Posterior cingulate gyrus (tissue), 11 donors: ENCODE results near the gene WSCD1.

Source experiments
- DNase-seq, 10 donors: peaks; one replicate each; pipeline versions ENCODE4 v3.0.0 to v3.0.0-alpha.2; 2020 to 2021; ENCODE audit warnings: mixed read lengths in 3 of 10
- intact Hi-C: fragments of 100-400 bp; cut with DNase I; formaldehyde crosslinking; loops from one replicate; pipeline ENCODE4 v1.15.1; 2023

The WSCD1 gene

DNA sequence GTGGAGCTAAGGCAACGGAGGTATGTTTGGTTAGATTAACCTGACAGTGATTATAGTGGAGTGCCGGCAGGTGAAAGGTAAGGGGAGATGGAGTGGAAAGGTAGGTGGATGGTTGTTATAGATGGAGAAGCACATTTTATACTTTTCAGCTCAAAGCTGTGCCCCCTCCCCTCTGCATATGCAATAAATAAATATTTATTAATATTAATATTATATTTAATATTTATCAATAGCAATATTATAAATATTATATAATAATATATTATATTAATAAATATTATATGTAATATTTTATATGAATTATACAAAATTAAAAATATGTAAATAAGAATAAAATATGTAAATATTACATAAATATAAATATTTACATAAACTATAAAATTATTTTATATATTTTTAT, 70.0 kb downstream of the WSCD1 start:
- intact Hi-C loops, result no loop called here
- no peak for DNase-seq

DNA sequence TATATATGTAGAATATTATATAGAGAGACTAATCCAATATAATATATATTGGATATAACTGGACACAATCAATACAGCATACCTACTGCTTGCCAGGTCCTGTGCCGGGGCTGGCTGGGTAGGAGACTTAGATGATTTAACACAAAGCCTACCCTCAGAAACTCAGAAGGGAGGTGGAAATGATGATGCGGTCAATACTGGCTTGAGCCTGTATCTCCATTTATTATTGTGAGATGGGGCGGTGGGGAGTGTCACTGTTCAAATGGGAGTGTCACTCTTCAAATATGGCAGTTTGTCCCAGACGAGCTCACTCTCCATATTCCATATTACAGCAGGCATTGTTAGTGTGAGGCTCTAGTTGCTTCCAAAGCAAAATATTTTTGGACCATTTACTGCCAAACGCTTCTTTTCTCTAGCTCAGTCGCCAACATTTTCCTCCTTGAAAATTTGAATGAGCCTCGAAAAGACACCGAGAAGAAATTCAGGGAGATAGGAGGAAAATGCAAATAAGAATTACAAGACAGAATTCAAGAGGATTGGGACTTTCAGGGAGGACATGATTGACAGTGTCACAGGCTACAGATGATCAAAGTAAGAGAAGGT, 70.7 kb downstream of the WSCD1 start:
- intact Hi-C loops, result no loop called here
- DNase-seq, result no peak

- intact Hi-C loops, result no loop called here
- DNase-seq, result no peak
These were observed 72.5 kb downstream of the WSCD1 start for GRCh38 chr17:6142701-6143100.

DNA sequence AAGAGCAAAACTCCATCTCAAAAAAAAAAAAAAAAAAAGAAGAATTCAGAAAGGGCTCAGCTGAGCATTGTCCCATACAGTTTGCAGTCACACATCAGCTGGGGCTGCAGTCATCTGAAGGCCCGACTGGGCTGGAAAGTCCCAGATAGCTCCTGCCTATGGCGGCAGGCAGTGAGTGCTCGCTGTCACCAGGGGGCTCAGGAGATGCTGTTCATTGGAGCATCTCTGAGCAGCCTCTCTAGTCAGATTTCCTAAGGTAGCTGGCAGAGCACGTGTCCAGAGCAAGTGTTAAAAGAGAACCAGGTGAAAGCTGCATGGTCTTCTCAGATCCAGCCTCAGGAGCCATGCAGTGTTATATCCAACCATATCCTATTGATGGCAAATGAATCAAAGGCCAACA, 75.8 kb downstream of the WSCD1 start:
- DNase-seq, result no peak
- intact Hi-C loops, result no loop called here

DNA sequence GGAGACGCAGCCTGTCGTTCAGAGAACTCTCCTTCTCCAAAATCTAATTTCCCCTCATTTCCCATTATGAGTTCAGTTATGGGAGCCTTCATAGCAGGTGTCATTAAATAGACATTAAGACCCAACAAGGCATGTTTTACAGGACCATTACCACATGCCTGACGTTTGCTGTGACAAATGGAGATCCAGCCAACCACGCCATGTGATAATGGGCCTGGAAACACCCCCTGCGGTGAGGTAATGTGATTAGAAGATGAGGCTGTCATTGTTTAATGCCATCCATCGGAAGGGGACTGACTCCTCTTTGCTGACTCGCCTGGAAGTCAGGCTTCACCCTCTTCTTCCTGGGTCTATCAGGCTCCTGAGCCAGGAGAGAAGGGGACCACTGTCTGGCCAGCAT, 76.9 kb downstream of the WSCD1 start:
- no peak for DNase-seq
- intact Hi-C loops, result no loop called here

- intact Hi-C loops, result no loop called here
- DNase-seq, result peak in 1 of 10 donors; percentile 19
These were observed 83.2 kb downstream of the WSCD1 start for GRCh38 chr17:6153375-6153774.

DNA sequence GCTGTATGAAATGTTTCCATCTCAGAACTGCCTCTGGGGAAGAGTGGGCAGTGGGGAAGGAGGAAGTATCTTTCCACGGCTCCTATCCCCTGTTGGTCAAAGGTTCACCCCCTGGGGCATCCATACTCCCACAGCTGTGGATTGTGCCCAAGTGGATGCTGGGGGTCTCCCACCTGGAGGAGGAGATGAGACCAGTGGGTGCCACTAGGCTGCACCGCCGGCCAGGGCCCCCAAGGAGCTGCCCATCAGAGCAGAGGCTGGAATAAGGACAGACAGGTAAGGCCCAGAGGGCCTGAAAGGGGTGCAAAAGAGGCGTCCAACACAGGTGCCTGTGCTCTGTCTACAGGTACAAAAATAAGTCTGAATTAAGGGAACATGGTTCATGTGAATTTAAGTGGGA, 87.5 kb downstream of the WSCD1 start:
- no peak for DNase-seq

DNA sequence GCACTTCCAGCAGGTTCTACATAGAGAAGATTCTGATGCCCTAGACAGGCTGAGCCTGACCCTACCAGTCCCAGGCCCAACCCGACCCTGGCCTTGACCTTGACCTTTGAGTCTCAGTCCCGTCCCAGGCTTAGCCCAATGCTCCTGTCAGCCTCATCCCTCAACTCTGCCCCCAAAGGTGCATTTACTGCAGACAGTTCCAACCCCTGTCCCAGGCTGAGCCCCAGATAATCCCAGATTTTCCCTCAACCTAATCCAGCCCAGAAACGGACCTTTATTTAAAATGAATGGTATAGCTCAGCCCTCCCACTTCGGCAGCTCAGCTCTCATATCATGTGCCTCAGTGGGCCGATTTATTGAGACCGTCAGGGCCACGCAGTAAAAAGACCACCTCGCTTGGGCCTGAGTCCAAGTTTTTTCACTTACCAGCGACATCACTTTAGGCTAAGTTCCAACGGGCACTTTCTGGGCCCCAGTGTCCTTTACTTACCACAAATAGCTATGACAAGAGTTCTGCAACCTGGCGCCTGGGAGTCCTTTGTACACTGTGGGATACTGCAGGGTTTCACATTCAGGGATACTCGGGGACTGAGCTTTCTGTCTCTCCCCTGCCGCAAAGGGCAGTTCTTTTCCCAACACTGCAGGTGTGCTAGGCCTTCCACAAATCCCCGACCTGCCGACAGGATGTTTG, 89.5 kb downstream of the WSCD1 start:
- intact Hi-C loops, result no loop called here
- no peak for DNase-seq

More for the DNA sequence above, 87.5 kb downstream of the WSCD1 start:
- intact Hi-C loops, result no loop called here

DNA sequence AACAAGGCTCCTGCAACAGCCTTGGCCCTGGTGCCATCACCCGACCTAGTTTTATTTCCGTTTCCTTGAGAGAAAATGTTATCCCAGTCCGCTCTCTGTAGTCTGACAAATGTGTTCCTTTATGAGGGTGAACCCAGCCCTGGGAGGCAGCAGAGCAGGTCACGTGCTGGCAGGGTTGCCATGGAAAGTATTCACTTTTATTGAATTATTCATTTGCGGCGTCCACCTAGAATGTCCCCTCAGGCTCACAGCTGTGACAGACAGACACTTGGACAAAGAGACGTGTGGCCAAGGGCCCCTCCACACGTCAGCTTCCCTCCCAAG, 90.0 kb downstream of the WSCD1 start:
- intact Hi-C loops, result no loop called here
- no peak for DNase-seq

DNA sequence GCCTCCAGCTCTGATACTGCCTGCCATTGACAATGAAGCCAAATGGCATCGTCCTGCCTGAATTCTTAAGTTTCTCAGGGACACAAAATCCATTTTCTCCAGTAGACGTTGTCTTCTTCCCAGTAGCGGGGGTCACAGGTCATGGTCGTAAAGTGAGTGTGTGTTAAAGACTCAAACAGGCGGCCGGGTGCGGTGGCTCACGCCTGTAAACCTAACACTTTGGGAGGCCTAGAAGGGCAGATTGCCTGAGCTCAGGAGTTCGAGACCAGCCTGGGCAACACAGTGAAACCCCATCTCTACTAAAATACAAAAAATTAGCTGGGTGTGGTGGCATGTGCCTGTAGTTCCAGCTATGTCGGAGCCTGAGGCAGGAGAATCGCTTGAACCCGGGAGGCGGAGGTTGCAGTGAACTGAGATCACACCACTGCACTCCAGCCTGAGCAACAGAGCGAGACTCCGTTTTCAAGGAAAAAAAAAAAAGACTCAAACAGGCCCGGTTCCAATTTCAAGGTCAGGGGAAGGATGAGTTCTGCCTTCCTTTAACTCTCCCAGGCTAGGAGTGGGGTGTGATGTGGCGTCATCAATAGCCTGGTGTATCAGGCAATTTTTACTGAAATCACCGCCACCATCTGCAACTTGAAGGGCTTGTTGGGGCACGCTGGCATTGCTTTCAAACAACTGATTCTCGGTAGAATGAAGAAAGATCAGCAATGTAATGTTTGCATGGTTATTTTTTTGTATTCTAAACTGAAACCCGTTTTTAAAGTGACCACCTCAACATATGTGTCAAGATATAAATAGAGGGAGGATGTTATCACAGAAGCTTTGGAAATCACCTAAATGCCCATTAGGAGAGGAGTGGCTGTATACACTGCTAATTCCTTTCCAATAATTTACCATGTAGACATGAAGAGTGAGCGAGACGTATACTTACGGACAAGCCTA, 91.0 kb downstream of the WSCD1 start:
- intact Hi-C loops, result no loop called here
- DNase-seq, result no peak

DNA sequence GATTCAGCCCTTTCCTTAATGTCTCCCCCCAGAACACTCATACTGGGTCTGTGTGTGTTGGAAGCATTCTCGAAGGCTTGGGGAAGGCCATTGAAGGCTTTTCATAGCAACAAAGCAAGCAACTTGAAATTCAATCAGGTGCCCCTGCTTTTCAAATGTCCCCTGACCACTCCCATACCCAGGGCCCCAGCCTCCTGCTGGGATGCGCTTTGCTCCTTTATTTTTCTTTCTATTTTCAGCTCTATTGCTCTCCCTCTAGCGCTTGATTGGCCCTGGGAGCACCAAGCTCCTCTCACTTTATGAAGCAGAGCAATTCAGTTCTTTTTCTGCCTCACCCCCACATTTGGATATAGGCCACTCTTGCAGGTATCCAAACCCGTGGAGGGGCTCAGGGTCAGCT, 92.0 kb downstream of the WSCD1 start:
- no peak for DNase-seq
- intact Hi-C loops, result no loop called here

DNA sequence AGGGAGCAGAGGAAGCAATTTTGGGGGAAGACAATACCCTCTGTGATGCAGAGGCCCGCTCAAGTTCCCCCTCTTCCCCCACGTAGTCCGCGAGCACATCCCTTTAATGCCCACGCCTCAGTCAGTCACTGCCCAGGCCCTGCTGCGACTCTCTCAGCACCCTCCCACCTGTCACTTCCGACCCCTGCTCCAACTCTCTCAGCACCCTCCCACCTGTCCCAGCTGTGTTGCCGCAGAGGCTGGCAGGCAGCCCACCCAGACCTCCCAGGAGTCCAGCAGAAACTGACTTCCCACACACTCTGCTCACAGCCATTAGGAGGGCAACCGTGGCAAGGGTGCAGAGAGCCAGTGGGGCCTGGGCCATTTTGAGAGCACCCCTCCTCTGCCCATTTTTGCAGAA, 92.7 kb downstream of the WSCD1 start:
- DNase-seq, result no peak

GRCh38 chr17:6163612-6164333, 93.6 kb downstream of the WSCD1 start:
- DNase-seq, result peak in 1 of 10 donors; percentile 10
- intact Hi-C loops, result no loop called here

More for the DNA sequence above, 92.7 kb downstream of the WSCD1 start:
- intact Hi-C loops, result no loop called here

- intact Hi-C loops, result no loop called here
- DNase-seq, result no peak
These were observed 94.8 kb downstream of the WSCD1 start for GRCh38 chr17:6164996-6165395.

DNA sequence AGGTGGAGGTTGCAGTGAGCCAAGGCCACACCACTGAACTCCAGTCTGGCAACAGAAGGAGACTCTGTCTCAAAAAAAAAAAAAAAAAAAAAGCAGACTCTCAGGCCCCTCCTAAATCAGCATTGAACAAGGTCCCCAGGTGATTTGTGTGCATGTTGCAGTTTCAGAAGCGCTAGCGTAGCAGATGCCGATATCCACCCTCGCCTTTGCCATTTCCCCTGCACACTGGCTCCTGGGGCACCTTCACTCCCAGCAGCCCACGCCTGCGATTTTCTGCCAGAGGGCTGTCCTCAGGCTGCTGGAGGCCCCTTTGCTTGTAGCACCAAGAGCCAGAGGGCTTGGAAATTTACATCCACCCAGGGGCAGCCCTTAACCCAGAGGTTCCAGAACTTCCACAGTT, 95.6 kb downstream of the WSCD1 start:
- intact Hi-C loops, result no loop called here
- no peak for DNase-seq

DNA sequence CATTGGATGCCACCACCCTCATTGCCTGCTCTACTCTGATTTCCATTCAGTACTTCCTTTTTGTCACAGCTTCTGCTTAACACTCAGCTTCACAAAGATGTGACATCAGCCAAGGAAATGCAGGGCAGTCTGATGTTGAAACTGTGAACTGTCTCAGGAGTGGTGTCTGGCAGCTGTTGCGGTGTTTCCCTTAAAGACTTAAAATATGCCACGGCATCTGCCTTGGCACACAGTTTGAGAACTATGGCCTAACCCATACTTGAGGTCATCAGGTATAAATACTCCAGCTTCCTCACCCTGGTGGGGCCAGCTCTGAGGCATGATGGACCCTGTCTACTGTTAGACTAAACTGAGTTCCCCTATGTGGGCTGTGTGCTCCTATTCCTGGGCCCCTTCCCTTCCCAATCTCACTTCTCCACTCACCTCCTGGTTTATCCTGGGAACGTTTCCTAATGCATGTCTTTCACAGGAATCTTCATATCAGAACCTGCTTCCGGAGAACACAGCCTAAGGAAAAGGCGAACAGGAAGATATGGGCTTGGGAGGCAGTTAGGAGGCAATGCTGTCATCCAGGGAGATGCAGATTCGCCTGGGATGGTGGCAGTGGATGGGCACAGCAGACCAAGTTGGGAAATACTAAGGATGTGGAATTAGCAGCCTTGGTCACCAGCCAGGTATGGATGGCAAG, 96.5 kb downstream of the WSCD1 start:
- intact Hi-C loops, result no loop called here
- DNase-seq, result no peak

- intact Hi-C loops, result no loop called here
- no peak for DNase-seq
These were observed 98.1 kb downstream of the WSCD1 start for GRCh38 chr17:6168296-6168695.

DNA sequence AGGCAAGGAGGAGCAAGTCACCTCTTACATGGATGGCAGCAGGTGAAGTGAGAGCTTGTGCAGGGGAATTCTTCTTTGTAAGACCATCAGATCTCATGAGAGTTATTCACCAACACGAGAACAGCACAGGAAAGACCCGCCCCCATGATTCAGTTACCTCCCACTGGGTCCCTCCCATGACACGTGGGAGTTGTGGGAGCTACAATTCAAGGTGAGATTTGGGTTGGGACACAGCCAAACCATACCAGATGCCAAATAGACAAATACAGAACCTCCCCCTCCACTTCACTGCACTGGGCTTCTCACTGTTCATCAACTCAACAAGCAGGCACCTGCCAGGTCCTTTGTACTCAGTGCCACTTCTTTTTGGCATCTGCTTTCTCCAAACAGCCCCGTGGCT, 100.2 kb downstream of the WSCD1 start:
- intact Hi-C loops, result no loop called here
- DNase-seq, result no peak

DNA sequence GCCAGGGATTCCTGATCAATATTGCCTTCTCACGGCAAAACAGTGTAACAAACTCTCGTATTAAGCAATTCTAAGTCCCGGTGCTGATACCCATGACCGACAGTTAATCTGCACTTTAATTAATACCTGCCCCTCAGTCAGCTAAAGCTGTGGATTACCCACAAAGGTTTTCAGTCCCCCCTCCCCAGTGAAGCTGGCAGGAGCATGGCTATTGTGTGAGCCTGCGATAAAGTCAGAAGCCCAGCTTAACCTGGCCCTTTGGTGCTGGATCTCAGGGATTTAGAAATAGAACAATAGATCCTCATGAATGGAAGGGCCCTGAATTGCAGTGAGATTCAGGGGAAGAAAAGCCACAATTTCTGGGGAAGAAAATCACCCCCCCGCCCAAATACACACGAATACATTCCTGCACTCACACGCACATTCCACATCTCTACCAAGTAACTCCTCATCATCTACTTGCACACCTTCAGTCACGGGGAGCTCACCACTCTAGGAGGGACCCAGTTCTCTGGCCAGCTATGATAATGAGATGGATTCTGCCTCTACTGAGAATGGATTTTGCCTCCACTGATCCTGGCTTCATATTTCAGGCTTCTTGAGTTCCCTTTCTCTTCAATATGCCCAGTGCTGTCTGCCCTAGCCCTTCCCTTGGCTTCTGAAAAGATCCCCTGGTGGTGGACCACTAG, 102.6 kb downstream of the WSCD1 start:
- intact Hi-C loops, result no loop called here

GRCh38 chr17:6173653-6174052, 103.5 kb downstream of the WSCD1 start:
- intact Hi-C loops, result no loop called here
- no peak for DNase-seq

More for the DNA sequence above, 102.6 kb downstream of the WSCD1 start:
- no peak for DNase-seq
